GM15510 (cell line): ENCODE data around the gene EPS8.

ENCODE experiments used
- POLR2A ChIP-seq: IDR thresholded peaks from 3 replicates; pipeline ENCODE4 v1.6.1; 2011; ENCODE audit warnings: borderline replicate concordance; ENCODE audit not compliant: insufficient read length; ENCODE audit errors: extremely low read depth

The EPS8 gene

DNA sequence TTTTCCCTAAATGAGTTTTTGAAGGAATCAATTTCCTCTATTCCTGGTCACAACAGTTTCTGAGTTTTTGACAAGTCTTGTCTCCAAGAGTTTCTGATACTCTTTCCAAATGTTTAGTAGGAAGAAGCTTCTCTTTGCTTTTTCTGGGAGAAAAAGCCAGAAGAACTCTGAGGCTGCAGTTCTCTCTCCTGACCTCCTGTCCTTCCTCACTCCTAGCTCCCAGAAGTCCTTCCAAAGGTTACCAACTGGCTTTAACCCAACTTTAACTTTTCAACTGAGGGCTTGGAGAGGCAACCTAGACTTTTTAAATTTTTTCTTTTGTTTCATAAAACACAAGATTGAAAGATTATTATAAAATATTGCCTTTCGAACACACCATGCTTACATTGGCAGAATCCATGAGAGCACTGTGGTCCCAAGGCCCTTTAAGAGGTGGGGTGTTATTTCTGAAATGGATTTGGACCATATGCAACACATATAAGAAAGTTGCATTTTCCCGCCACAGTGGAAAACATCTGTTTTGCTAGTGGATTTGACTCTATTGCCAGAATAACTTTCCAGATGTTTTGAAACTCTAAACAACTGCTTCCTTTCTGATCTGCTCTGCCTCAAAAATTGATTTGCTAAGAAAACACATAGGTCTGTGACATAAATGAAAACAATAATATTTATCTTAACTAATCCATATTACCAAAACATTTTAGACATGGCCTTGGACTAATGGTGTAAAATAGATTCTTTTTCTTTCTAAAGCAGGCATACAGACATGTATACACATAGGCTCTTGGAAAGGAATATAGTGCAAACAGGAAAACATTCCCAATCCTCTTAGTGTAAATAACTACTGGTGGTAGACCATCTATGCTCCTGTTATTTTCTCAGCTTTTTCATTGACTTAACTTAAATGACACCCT lies 22.3 kb upstream of the EPS8 start:
- no peak for TF ChIP-seq POLR2A

DNA sequence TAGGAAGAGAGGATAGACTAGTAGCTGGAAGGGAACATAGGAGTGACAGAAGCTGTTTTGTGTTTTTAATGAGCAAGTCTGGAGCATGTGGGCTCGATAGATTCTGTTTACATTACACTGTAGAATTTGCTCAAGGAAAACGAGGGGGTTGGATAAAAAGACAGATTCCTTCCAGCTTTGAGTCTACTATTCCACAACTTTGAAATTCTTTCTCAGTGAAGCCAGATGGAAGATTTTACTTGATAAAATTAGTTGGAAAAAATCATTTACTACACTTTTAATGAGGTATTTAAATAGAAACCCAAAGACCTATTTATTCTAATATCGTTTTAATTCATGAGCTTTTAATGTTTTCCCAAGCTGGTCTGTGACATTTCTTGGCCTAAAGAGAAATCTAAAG lies 19.5 kb upstream of the EPS8 start:
- TF ChIP-seq POLR2A = no peak

DNA sequence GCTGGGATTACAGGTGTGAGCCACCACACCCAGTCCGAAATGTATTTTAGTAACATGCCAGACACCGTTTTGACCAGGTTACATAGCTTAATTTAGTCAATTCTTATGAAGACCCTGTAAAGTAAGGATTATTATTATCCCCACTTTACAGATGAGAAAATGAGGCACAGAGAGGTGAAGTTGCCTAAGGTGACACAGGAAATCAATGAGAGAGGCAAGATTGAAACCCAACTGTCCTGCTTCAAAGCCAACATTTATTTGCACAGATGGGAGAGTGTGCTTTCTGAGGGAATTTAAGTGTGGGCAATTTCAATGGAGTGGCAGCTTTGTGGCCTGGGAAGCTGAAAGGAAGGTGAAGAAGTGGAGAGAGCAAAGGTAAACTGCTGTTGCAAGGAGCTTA lies 19.1 kb upstream of the EPS8 start:
- no peak for TF ChIP-seq POLR2A

DNA sequence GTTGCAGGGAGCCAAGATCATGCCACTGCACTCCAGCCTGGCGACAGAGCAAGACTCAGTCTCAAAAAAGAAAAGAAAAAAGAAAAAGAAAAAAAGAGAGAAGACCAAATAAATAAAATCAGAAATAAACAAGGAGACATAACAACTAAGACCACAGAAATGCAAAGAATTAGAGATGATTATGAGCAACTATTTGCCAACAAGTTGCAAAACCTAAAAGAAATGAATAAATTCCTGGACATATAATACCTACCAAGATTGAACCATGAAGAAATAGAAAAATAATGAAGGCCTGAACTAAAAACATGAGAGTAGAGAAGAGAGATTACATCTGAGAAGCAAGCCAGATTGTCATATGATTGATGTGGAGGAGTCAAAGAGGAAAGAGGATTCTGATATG lies 17.6 kb upstream of the EPS8 start:
- no peak for TF ChIP-seq POLR2A

DNA sequence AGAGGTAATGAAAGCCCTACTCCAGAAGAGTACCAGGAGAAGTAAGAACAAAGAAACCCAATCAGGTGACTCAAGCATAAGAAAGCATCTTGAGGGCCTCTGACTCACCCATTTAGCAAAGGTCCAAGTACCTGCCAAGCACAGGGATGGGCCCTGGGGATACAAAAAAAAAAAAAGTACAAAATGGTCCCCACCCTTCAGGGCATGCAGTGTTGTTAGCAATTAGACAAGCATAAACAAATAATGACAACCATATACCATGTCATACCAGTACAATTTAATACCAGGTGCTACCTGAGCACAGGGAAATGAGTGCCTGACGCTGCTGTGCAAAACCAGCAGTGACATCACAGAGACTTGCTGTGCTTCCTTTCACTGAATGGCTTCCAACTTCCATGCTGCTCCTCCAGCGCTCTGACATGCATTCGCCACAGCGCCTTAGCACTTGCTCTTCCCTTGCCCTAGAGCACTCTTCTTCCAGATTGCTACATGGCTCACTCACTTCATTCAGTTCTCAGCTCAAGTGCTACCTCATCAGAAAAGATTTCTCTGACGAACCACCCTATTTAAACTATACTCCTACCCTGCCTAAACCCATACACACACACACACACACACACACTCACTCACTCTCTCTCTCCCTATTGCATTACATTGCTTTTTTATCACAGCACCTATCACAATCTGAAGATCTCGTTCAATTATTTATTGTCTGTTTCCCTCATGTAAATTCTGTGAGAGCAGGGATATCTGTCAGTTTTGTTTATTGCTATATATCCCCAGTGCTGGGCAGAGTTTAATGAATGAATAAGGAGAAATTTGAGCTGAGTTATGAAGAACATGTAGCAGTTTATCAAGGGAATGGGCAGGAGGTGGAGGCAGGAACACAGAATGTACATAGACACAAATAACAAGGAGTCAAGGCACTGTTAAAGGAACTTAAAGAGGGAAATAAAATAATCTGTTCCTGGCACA lies 12.9 kb upstream of the EPS8 start:
- TF ChIP-seq POLR2A = no peak

DNA sequence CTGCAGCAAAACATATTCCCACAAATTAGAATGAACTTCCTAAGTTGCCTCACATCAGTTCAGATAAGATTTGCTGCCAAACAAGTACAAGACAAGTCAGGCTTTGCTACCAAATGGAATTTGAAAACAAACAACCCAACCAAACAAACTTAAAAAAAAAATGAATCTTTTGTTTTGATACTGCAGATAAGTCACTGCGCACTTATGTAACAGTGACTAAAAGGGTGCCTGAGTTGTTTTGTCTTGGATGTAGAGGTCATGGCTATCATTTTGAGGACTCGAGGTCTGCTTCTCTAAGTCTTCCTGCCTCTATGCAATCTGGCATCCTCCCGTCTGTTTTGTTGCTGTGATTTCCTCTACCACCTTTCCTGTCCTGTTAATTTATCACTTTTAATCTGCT lies 11.1 kb upstream of the EPS8 start:
- no peak for TF ChIP-seq POLR2A

DNA sequence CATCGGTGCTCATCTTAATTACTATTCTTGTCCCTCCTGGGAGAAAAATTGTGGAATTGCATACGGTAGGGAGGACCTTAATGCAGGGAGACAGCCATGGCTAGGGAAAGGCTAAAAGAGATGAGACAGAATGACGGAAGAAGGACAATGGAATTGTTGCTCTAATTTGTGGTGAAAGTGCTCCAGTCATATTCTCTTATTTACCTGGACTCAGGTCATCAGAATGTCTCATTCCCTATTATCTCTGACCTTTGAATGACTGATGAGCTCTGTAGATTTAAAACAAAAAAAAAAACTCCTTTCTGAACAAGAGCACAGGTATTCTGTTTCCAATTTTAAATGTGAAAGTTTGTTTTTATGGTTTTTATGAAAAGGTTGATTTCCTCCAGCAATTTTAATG lies 8.6 kb upstream of the EPS8 start:
- no peak for TF ChIP-seq POLR2A

DNA sequence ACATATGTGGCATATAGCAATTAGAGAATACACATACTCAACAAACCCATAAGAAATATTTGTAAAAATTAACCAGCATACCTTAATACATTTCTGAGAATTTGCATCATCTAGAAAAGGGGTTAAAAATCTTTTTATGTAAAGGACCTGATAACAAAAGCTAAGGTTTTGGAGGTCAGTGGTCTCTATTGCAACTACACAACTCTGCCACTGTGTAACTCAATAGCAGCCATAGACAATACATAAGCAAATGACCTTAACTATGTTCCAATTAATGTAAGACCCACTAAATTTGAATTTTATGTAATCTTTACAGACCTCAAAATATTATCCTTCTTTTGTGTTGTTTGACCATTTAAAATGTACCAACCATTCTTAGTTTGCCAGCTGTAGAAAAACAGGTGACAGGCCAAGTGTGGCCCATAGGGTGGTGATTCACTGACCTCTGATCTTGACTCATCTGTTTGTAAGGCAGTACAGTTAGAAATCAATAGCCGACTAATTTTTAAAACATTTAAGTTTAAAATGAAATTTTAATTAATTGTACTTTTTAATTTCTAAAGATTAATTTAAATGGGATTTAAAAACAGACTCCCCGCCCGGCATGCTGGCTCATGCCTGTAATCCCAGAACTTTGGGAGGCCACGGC lies 7.4 kb upstream of the EPS8 start:
- no peak for TF ChIP-seq POLR2A

DNA sequence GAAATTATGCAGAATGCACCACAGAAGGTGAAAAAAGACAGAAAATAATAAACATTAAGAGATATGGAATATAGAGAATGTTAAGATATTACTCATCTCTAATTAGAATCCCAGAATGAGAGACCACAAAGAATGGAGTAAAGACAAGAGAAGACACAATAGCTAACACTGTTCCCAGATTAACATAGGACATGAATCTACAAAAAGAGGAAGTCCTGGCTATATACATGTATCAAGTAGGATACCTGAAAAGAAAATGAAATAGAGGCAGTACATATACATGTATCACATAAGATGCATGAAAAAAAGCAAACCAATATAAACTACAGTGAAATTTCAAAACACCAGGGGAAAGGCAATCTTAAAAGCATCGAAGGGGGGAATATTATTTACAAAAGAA lies 5.6 kb upstream of the EPS8 start:
- TF ChIP-seq POLR2A = no peak

DNA sequence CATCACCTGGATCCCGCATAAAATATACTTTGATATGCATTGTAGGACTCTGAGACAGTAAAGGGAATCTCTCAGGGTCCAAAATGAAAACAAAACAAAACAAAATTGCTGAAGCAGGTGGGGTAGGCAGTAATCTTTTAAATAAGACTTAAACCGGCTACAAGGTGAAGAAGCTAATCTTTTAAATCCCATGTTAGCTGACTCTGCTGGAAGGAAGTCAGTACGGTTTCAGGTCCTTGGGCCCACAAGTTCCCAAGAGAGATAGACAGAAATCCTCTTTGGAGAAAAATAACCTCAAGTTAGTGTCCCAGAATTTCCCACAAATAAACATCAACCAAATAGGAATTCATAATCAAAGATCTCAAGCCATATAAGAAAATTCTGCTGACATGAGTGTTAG lies 5.0 kb upstream of the EPS8 start:
- TF ChIP-seq POLR2A = no peak

DNA sequence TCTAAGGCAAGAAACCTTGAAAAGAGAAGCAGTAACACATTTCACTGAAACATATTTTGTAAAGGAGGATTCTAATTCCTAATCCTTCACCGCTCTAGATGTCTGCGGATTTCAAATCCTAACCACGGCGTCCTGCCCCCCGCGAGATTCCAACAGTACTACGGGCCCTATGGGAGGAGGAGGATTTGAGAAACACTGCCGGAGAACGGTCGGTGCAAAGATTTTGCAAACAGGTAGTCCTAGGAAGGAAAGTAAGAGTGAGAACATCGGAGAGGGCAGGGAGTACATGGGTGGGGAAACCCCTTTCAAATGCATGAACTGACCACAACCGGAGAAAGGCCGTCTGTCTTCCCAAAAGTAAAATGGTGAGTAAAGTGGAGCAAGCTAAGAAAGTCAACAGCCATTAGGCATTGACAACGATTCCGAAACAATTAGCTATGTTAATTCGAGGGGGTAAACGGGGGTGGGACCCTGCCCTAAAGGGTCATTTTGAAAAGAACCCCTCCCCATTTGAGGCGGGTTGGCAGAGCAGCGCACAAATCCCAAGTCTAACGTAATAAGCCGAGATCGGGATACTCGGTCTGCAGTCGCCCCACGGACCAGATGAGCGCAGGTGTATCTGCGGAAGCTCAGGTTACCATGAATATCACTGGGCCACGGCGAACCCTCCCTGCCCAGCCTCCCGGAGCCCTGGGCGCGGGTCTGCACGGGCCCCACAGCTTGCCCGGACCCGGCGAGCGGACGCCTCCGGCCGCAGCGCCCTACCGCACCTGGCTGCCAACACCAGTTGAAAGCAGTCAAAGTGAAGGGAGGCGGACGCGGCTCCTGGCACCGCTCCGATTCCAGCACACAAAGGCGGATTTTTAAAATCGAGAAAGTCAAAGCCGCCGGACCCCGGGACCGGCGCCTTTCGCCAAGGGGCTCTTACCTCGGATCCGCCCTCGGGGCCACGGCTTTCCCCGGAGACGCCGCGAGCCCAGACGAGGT lies 662 bp downstream of the EPS8 start:
- no peak for TF ChIP-seq POLR2A

- no peak for TF ChIP-seq POLR2A
Observed at GRCh38 chr12:15787778-15788177, 1.4 kb downstream of the EPS8 start.

DNA sequence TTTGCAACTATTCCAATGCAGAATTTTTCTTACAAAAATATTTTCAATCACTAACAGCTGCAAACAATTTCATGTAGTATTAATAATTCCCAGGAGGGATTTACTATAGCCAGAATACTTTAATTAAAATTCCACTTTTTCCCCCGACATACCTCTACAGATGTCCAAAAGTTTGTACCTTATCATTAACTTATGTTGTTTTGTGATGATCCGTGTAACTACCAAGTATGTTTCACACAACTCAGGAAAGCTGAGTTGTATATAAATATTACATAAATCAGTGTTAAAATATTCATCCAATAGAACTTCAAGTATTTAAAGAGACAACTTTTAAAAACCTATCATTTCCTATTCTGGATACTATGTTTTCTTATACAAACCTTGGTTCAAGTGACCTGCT lies 2.4 kb downstream of the EPS8 start:
- no peak for TF ChIP-seq POLR2A

DNA sequence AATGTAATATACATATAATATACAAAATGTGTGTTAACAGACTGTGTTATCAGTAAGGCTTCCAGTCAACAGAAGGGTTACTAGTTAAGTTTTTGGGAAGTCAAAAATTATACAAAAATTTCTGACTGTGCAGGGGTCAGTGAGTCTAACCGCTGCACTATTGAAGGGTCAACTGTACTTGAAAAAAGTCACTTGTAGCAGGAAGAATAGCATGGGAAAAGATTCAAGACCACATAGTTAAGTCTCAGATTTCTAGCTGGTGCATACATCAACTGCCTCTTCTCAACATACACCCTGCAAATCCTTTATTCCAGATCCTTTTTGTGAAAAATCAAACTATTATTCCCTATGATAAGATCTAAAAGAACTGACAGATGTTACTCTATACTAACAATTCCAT lies 5.9 kb downstream of the EPS8 start:
- no peak for TF ChIP-seq POLR2A
